ENCODE results near the gene MAZ.
"Not testable (repeated sequence)": the region's sequence is repeated elsewhere in the genome, so short reads cannot be mapped to it uniquely, and the experiment has no call there.

Gene MAZ

DNA sequence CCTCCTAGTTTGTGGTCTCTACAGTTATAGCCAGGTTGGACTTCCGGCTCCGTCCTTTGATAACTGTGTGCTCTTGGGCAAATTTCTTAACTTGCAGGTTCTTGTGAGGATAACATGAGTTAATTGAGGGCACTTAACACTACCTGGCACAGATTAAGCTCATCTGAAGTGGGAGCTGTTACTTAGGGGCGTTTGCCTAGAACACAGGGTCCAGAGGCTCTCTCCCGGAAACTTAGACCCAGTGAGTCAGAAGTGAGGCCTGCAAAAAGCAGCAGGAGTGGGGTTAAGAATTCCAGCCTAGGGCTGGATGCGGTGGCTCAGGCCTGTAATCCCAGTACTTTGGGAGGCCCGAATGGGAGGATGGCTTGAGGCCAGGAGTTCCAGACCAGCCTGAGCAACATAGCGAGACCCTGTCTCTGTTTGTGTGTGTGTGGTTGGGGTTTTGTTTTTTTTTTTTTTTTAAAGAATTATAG lies 15.3 kb downstream of the MAZ start:
- Histone ChIP-seq H3K4me3 (ENCODE audit: low read length) (no peak overlapping the region), H3K4me1 (ENCODE audit: insufficient read depth, low read length) (peaks cover 13% of the 10 kb centered on the region; the same call in 1 of the 2 replicates), H3K27me3 (ENCODE audit: insufficient read depth, low read length) (no peaks in the 10 kb centered on the region), H3K27ac (ENCODE audit: low read length) (no peak overlapping the region), H3K9ac (ENCODE audit: low read depth, low read length) (no peak overlapping the region), H3K36me3 (ENCODE audit: insufficient read depth, low read depth, low read length) (peaks cover 33% of the 10 kb centered on the region), H3K9me3 (ENCODE audit: insufficient read depth, low read depth, low read length) (no peaks in the 10 kb centered on the region)

- Histone ChIP-seq H3K27ac (ENCODE audit: low read length) (no peak overlapping the region), H3K9ac (ENCODE audit: low read depth, low read length) (no peak overlapping the region), H3K4me3 (ENCODE audit: low read length) (no peak overlapping the region), H3K36me3 (ENCODE audit: insufficient read depth, low read depth, low read length) (peaks cover 14% of the 10 kb centered on the region), H3K9me3 (ENCODE audit: insufficient read depth, low read depth, low read length) (no peaks in the 10 kb centered on the region), H3K4me1 (ENCODE audit: insufficient read depth, low read length) (peaks cover 13% of the 10 kb centered on the region; the same call in 1 of the 2 replicates), H3K27me3 (ENCODE audit: insufficient read depth, low read length) (no peaks in the 10 kb centered on the region)
Measured at GRCh38 chr16:29824589-29825144, 18.3 kb downstream of the MAZ start.

DNA sequence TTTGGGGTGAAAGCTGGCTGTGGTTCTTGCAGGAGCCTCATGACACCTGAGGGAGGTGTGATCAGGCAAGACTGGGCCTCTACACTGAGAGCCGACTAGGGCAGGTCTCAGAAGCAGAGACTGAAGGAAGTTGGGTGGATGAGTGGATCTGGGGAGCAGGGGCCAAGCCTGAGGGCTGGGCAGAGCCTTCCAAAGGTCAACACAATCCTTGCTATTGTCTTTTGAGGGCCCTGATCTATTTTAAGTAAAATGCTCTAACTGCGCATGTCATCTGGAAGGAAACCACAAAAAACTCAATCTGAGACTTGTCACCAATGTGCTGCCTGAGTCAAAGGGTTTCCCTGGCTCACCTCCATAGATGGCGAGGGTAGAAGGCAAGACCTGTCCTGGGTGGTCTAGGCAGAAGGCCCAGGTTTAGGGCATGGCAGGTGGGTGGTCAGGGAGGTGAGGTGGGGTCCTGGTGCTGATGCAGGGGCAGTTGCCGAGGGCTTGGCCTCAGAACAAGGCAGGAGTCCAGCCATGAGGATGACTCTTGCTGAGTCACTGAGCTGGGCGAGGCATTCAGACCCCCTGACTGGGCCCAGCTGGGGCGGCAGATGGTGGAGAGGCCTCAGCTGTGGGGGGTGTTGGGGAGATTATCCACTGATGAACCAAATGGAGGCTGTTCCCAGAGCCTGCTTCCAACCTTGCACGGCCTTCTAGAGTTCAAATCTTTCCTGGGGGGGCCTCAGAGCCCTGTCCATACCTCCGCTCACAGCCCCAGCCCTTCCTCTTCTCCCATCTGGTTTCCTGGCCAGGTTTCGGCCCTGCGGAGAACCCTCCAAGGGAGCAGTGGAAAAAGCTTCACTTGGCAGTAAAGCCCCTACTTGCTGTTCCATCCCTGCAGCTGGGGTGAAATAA lies 19.1 kb downstream of the MAZ start:
- no peak overlapping the region for H3K4me3 ChIP-seq (ENCODE audit: low read length)
- H3K9ac ChIP-seq (ENCODE audit: low read depth, low read length) = 0 out of 2 replicates have a peak overlapping the region, but pooled peaks have one; percentile 11
- H3K4me1 ChIP-seq (ENCODE audit: insufficient read depth, low read length) = peaks cover 13% of the 10 kb centered on the region; the same call in 1 of the 2 replicates
- H3K27ac ChIP-seq (ENCODE audit: low read length) = no peak overlapping the region
- peaks cover 7% of the 10 kb centered on the region for H3K36me3 ChIP-seq (ENCODE audit: insufficient read depth, low read depth, low read length)
- H3K9me3 ChIP-seq (ENCODE audit: insufficient read depth, low read depth, low read length) = no peaks in the 10 kb centered on the region
- no peaks in the 10 kb centered on the region for H3K27me3 ChIP-seq (ENCODE audit: insufficient read depth, low read length)

DNA sequence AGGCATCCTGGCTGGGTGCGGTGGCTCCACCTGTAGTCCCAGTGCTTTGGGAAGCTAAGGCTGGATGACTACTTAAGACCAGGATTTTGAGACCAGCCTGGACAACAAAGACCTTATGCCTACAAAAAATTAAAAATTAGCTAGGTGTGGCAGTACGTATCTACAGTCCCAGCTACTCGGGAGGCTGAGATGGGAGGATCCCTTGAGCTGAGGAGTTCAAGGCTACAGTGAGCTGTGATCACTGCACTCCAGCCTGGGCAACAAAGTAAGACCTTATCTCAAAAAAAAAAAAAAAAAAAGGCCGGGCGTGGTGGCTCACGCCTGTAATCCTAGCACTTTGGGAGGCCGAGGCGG lies 20.0 kb downstream of the MAZ start:
- no peaks in the 10 kb centered on the region; the same call in none of the 2 replicates for H3K36me3 ChIP-seq (ENCODE audit: insufficient read depth, low read depth, low read length)
- H3K9me3 ChIP-seq (ENCODE audit: insufficient read depth, low read depth, low read length) = no peaks in the 10 kb centered on the region
- H3K27me3 ChIP-seq (ENCODE audit: insufficient read depth, low read length) = no peaks in the 10 kb centered on the region
- H3K9ac ChIP-seq (ENCODE audit: low read depth, low read length) = no peak overlapping the region
- H3K27ac ChIP-seq (ENCODE audit: low read length) = no peak overlapping the region
- H3K4me1 ChIP-seq (ENCODE audit: insufficient read depth, low read length) = peaks cover 10% of the 10 kb centered on the region; the same call in 1 of the 2 replicates
- no peak overlapping the region for H3K4me3 ChIP-seq (ENCODE audit: low read length)

DNA sequence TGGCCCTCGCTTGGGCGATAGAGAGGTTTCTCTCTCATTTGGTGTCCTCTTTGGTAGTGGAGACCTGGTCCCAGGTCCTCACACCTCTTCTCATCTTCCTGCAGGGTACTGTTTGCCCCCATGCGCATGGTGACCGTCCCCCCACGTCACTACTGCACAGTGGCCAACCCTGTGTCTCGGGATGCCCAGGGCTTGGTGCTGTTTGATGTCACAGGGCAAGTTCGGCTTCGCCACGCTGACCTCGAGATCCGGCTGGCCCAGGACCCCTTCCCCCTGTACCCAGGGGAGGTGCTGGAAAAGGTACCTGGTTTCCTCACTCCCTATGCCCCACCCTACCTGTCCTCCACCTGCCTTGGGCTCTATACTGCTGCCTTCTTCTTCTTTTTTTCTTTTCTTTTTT lies 24.4 kb downstream of the MAZ start:
- Histone ChIP-seq H3K36me3 (ENCODE audit: insufficient read depth, low read depth, low read length) (no peaks in the 10 kb centered on the region), H3K9me3 (ENCODE audit: insufficient read depth, low read depth, low read length) (no peaks in the 10 kb centered on the region), H3K27ac (ENCODE audit: low read length) (no peak overlapping the region), H3K9ac (ENCODE audit: low read depth, low read length) (no peak overlapping the region), H3K4me1 (ENCODE audit: insufficient read depth, low read length) (0 out of 2 replicates have a peak, but pooled peaks cover 2% of the 10 kb centered on the region), H3K27me3 (ENCODE audit: insufficient read depth, low read length) (no peaks in the 10 kb centered on the region), H3K4me3 (ENCODE audit: low read length) (no peak overlapping the region)

DNA sequence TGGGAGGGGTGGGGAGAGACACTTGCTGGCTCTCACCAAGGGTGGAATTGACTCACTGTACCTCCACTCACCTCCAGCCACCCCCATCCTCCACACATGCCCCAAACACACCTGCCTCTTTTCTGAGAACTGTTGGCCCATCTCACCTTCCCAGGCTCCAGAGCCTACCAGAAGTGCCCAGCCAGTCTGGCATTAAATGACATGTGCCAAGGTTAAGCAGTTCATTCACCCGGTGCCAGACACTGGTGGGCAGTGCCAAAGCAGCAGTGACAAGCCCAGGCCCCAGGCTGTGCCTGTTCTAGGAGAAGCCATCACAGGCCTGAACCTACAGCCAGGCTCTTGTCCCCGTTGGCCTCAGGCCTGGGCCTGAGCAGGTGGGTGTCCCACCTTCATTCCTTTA lies 25.2 kb downstream of the MAZ start:
- no peaks in the 10 kb centered on the region for H3K9me3 ChIP-seq (ENCODE audit: insufficient read depth, low read depth, low read length)
- H3K9ac ChIP-seq (ENCODE audit: low read depth, low read length) = no peak overlapping the region
- H3K36me3 ChIP-seq (ENCODE audit: insufficient read depth, low read depth, low read length) = no peaks in the 10 kb centered on the region
- no peak overlapping the region for H3K4me3 ChIP-seq (ENCODE audit: low read length)
- no peaks in the 10 kb centered on the region for H3K27me3 ChIP-seq (ENCODE audit: insufficient read depth, low read length)
- H3K4me1 ChIP-seq (ENCODE audit: insufficient read depth, low read length) = no peaks in the 10 kb centered on the region
- H3K27ac ChIP-seq (ENCODE audit: low read length) = no peak overlapping the region

- not testable (repeated sequence) for H3K27ac ChIP-seq (ENCODE audit: low read length); H3K4me3 ChIP-seq (ENCODE audit: low read length); H3K4me1 ChIP-seq (ENCODE audit: insufficient read depth, low read length); H3K9ac ChIP-seq (ENCODE audit: low read depth, low read length); H3K9me3 ChIP-seq (ENCODE audit: insufficient read depth, low read depth, low read length); H3K27me3 ChIP-seq (ENCODE audit: insufficient read depth, low read length); H3K36me3 ChIP-seq (ENCODE audit: insufficient read depth, low read depth, low read length)
Measured at GRCh38 chr16:29833219-29833618, 26.9 kb downstream of the MAZ start.

DNA sequence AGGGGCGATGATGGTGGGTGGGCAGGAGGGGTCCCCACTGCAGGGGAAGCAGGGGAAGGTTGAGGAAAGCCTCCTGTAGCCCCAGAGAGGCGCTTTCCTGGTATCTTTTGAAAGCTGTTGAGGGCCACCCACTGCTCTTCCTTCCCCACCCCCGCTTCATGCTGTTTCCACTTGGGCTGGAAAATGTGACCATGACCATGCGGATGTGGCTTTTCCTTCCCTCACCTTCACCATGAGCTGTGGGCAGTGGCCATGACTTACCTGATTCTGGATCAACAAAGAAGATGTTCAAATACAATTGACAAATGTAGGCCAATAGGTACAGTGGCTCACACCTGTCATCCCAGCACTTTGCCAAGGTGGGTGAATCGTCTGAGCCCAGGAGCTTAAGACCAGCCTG lies 27.8 kb downstream of the MAZ start:
- Histone ChIP-seq H3K27ac (ENCODE audit: low read length) (no peak overlapping the region), H3K4me3 (ENCODE audit: low read length) (no peak overlapping the region), H3K9me3 (ENCODE audit: insufficient read depth, low read depth, low read length) (no peaks in the 10 kb centered on the region), H3K27me3 (ENCODE audit: insufficient read depth, low read length) (no peaks in the 10 kb centered on the region), H3K36me3 (ENCODE audit: insufficient read depth, low read depth, low read length) (no peaks in the 10 kb centered on the region), H3K4me1 (ENCODE audit: insufficient read depth, low read length) (no peaks in the 10 kb centered on the region), H3K9ac (ENCODE audit: low read depth, low read length) (no peak overlapping the region)

DNA sequence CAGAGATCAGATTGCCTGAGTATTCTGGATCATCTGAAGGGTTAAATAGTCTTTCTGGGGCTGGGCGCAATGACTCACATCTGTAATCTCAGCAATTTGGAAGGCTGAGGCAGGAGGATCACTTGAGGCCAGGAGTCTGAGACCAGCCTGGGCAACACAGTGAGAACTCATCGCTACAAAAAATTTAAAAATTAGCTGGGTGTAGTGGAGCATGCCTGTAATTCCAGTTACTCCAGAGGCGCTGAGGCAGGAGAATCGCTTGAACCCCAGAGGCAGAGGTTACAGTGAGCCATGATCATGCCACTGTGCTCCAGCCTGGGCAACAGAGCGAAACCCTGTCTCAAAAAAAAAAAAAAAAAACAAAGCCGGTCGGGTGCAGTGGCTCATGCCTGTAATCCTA lies 29.6 kb downstream of the MAZ start:
- no peaks in the 10 kb centered on the region for H3K27me3 ChIP-seq (ENCODE audit: insufficient read depth, low read length)
- H3K27ac ChIP-seq (ENCODE audit: low read length) = no peak overlapping the region
- no peaks in the 10 kb centered on the region for H3K9me3 ChIP-seq (ENCODE audit: insufficient read depth, low read depth, low read length)
- no peaks in the 10 kb centered on the region for H3K36me3 ChIP-seq (ENCODE audit: insufficient read depth, low read depth, low read length)
- no peak overlapping the region for H3K9ac ChIP-seq (ENCODE audit: low read depth, low read length)
- H3K4me3 ChIP-seq (ENCODE audit: low read length) = no peak overlapping the region
- no peaks in the 10 kb centered on the region for H3K4me1 ChIP-seq (ENCODE audit: insufficient read depth, low read length)

DNA sequence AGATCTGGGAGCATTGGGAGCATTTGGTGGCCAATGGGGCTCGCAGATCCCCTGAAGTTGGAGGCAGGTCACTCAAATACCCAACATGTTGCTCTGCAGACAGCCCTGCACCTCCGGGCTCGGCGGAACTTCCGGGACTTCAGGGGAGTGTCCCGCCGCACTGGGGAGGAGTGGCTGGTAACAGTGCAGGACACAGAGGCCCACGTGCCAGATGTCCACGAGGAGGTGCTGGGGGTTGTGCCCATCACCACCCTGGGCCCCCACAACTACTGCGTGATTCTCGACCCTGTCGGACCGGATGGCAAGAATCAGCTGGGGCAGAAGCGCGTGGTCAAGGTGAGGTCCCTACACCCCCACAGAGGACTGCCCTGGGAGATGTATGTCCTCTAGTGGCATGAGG lies 30.3 kb downstream of the MAZ start:
- H3K4me3 ChIP-seq (ENCODE audit: low read length) = no peak overlapping the region
- no peak overlapping the region for H3K27ac ChIP-seq (ENCODE audit: low read length)
- no peak overlapping the region for H3K9ac ChIP-seq (ENCODE audit: low read depth, low read length)
- no peaks in the 10 kb centered on the region for H3K36me3 ChIP-seq (ENCODE audit: insufficient read depth, low read depth, low read length)
- H3K27me3 ChIP-seq (ENCODE audit: insufficient read depth, low read length) = no peaks in the 10 kb centered on the region
- no peaks in the 10 kb centered on the region for H3K4me1 ChIP-seq (ENCODE audit: insufficient read depth, low read length)
- no peaks in the 10 kb centered on the region for H3K9me3 ChIP-seq (ENCODE audit: insufficient read depth, low read depth, low read length)

GRCh38 chr16:29837841-29838240 lies 31.5 kb downstream of the MAZ start:
- Histone ChIP-seq H3K4me3 (ENCODE audit: low read length) (no peak overlapping the region), H3K27me3 (ENCODE audit: insufficient read depth, low read length) (no peaks in the 10 kb centered on the region), H3K9me3 (ENCODE audit: insufficient read depth, low read depth, low read length) (no peaks in the 10 kb centered on the region), H3K27ac (ENCODE audit: low read length) (no peak overlapping the region), H3K4me1 (ENCODE audit: insufficient read depth, low read length) (no peaks in the 10 kb centered on the region), H3K36me3 (ENCODE audit: insufficient read depth, low read depth, low read length) (no peaks in the 10 kb centered on the region), H3K9ac (ENCODE audit: low read depth, low read length) (no peak overlapping the region)

GRCh38 chr16:29839822-29840221 lies 33.5 kb downstream of the MAZ start:
- Histone ChIP-seq H3K9ac (ENCODE audit: low read depth, low read length) (no peak overlapping the region), H3K4me1 (ENCODE audit: insufficient read depth, low read length) (no peaks in the 10 kb centered on the region), H3K4me3 (ENCODE audit: low read length) (no peak overlapping the region), H3K27me3 (ENCODE audit: insufficient read depth, low read length) (no peaks in the 10 kb centered on the region), H3K9me3 (ENCODE audit: insufficient read depth, low read depth, low read length) (no peaks in the 10 kb centered on the region), H3K36me3 (ENCODE audit: insufficient read depth, low read depth, low read length) (no peaks in the 10 kb centered on the region), H3K27ac (ENCODE audit: low read length) (no peak overlapping the region)

All from iPS-20b (cell line).